MM.1S (cell line): ENCODE measurements around the gene TTC13.

ENCODE experiments used
- EZH2 ChIP-seq: fragments of 300-600 bp; sonication (generic); optimal IDR thresholded peaks from 2 replicates; pipeline ENCODE3; 2017; ENCODE audit warnings: low read depth, mild to moderate bottlenecking, antibody characterized with exemption, low read length, mixed read lengths
- EZH2phosphoT487 ChIP-seq: fragments of 300-600 bp; sonication (generic); IDR thresholded peaks from 2 replicates; pipeline ENCODE4 v1.6.1; 2018; ENCODE audit warnings: antibody characterized with exemption, low read length
- TF ChIP-seq, protein P1 (sequence below): fragments of 300-600 bp; sonication (generic); IDR thresholded peaks from 2 replicates; pipeline ENCODE4 v1.5.1; 2016; ENCODE audit warnings: antibody characterized with exemption, low read length, mixed read lengths

DNA sequence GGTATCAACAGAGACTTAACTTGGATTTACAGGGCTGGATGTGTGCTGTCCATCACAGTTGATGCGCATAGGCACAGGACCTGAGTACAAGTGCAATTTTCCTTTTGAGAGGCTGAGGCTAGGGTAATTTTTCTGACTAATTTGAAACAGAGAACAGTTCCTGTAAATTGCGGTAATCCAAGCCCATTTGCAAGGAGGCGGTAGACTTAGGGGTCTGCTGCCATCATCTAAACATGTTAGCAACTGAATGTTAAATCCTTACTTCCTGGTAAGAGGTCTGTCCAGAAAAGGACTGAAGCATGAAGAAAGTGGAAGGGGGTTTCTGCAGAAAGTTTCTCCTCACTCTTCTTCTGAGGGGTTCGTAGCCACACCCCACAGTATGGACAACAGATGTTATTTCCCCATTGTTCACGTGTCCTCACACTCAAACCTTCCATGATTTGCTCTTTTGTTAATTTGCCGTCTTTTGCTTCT, 86.6 kb downstream of the TTC13 start:
- TF ChIP-seq, protein P1, sequence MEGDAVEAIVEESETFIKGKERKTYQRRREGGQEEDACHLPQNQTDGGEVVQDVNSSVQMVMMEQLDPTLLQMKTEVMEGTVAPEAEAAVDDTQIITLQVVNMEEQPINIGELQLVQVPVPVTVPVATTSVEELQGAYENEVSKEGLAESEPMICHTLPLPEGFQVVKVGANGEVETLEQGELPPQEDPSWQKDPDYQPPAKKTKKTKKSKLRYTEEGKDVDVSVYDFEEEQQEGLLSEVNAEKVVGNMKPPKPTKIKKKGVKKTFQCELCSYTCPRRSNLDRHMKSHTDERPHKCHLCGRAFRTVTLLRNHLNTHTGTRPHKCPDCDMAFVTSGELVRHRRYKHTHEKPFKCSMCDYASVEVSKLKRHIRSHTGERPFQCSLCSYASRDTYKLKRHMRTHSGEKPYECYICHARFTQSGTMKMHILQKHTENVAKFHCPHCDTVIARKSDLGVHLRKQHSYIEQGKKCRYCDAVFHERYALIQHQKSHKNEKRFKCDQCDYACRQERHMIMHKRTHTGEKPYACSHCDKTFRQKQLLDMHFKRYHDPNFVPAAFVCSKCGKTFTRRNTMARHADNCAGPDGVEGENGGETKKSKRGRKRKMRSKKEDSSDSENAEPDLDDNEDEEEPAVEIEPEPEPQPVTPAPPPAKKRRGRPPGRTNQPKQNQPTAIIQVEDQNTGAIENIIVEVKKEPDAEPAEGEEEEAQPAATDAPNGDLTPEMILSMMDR = no peak
- TF ChIP-seq EZH2phosphoT487 (no peak), EZH2 (no peak)
